Stimulated activated CD8-positive, alpha-beta memory T cell treated with anti-CD3 and anti-CD28 coated beads, Interleukin-12 subunit alpha, Interleukin-12 subunit beta, amount 100 ng/mL, for 24 hours (primary cell): Measurements from ENCODE around the gene TMED3.

Experiments used
- DNase-seq: peaks from one replicate; pipeline ENCODE4 v3.0.0-alpha.2; 2020; ENCODE audit errors: extremely low read depth

The TMED3 gene

DNA sequence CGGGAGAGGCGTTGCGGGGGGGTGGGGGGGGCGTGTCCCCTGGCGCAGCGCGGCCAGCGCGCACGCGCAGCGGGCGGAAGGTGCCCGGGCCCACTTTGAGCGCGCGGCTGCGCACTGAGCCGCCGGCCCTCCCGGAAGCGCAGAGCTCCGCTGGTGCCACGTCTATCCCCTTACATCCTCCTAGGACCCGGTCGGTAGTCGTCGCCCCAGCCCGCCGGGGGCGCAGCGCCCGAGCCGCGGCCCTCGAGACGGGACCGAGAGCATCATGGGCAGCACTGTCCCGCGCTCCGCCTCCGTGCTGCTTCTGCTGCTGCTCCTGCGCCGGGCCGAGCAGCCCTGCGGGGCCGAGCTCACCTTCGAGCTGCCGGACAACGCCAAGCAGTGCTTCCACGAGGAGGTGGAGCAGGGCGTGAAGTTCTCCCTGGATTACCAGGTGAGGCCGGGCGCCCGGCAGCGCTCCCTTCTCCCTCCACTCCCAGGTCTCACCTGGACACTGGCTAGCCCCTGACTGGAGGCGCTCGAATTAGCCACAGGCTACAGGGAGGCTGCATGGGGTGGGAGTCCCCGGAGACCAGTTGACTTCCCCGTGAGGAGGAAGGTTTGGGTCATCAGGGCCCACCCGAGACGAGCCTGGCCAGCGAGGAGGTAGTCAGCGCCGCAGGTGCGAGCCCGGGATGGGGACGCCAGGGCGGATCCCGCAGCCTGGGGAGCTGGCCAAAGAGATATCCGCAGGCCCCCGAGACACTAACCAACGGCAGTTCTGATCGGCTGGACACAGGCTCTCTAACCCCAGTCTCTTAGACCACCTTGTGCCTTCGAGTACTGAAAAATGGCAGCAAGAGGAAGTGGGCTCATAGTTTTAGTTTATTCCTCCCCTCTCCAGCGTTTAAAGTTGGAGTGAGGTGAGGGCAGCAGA lies at the start of gene TMED3:
Gene TMED3, plus strand, starts transcription at position 128 of the 916 bp plus-strand sequence. Its CDS starts 138 bp downstream, at position 266.
- peak; percentile 61 for DNase-seq

DNA sequence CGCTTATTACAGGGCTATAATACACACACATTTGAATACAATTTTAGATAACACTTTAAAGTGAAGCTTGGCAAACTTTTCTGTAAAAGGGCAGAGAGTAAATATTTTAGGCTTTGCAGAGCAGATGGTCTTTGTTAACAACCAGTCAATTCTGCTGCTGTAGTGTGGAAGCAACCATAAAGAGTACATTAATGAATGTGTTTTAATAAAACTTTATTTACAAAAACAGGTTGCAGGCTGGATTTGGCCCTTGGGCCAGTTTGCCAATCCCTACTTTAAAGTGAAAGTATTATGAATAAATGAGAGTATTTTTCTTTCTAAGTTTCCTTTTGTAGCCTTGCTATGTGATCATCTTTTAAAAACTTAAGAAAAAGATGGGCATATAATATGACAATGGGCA lies 49.1 kb upstream of the TMED3 start:
- DNase-seq = no peak

DNA sequence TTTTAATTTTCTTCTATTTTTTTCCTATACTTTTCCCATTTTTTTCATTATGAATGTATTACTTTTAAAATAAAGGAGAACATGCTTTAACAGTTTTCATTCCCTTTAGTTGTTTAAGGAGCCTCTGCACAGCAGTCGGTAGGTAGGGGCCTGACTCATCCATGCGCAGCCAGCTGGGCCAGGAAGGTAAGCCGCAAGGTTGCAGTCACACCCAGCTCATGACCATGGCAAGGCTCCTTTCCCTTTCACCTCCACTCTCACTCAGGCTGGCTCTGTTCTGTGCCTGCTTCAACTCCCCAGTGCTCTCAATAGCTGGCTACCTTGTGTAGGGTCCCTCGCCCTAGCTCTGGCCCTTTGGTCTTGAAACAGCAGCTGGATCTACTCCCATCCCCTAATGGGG lies 45.7 kb upstream of the TMED3 start:
- DNase-seq = no peak

- no peak for DNase-seq
Measured at GRCh38 chr15:79265987-79266579, 44.8 kb upstream of the TMED3 start.

GRCh38 chr15:79282371-79283251 lies 28.3 kb upstream of the TMED3 start, which contains the start of gene ANKRD34C:
TSS of gene ANKRD34C (plus strand) at chr15:79282722. CDS start at chr15:79293285, 10,563 bp downstream.
- DNase-seq = no peak

DNA sequence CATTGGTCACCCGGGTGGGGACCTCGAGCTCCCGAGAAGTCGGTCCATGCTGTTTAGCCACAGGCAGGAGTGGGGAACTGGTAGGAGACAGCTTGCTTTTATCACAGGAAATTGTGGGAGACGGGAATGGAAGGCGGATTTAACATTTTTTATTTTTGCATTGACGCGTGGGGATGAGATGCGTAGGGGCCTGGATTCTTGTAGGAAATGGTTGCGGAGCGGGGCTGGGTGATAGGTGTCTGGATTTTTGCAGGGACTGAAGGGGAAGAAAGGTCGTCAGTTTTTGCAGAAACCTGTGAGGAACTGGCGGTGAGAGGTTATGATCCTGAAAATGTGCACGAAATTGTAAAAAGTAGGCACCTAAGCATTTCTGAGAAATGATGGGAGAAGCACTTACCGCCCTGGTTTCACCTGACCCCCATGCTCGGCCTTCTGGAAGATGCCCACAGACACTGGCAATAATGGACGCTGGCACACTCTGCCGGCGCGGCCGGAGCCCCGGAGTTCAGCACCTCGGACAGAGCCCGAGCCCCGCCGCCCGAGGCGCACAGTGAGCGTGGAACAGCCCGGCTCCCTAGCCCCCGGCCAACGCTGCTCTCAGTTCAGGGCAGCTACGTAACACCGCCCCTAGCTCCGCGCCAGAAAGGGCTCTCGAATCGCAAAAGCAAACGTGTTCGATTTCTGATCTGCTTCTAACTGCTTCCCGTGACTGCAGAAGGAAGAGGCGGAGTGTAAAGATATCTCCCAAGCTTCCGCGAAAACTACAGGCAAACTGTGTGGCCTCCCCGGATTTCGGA lies 27.5 kb upstream of the TMED3 start:
- DNase-seq = no peak

GRCh38 chr15:79290642-79291275 lies 20.2 kb upstream of the TMED3 start:
- no peak for DNase-seq

- no peak for DNase-seq
Measured at GRCh38 chr15:79292011-79292410, 18.9 kb upstream of the TMED3 start.

DNA sequence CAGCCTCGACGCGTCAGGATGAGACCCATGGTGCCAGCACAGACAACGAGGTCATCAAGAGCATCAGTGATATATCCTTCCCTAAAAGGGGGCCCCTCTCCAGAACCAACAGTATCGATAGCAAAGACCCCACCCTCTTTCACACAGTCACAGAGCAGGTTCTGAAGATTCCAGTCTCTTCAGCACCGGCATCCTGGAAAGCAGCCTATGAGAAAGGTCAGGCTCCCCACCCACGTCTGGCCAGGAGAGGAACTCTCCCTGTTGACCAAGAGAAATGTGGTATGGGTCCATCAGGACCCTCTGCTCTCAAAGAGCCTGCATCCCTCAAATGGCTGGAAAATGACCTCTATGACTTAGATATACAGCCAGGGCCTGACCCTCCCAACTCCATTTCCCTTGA lies 16.8 kb upstream of the TMED3 start:
- DNase-seq = no peak

- no peak for DNase-seq
Measured at GRCh38 chr15:79296583-79296982, 14.3 kb upstream of the TMED3 start.

GRCh38 chr15:79299126-79299840 lies 11.6 kb upstream of the TMED3 start:
- DNase-seq = no peak

GRCh38 chr15:79299841-79300235 lies 11.1 kb upstream of the TMED3 start:
- no peak for DNase-seq

DNA sequence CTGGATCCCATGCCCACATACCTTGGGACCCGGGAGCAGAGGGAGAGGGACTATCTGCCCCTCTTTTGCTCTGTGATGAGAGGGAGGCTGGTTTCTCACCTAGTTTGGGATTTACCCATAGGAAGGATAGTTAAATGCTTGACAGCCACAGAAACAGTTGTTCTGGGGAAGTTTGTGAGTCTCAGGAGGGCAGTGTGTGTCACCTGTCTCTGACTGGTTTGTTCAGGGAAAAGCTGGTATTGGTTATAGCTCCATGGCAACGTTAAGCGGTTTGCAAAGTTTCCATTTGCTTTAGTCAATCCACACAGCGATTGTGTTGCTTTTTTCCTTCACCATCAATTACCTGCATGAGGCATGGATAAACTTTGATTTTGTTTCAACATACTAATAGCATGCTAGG lies 3.7 kb upstream of the TMED3 start:
- DNase-seq = no peak

DNA sequence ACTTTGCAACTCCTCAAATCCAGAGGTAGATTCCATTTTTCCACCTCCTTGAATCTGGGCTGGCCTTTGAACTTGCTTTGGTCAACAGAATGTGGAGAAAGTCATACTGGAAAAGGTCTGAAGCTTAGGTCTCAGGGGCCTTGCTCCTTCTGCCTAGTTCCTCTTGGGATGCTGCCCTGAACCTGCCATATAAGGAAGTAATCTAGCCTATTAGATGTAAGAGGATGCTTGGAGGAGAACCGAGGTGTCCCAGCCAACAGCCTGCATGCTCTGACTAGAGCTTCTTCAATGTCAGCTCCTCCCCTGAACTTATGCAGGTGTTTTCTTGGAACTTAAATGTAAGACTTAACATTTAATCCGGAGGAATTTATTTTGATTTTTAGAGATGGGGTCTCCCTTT lies 2.0 kb upstream of the TMED3 start:
- no peak for DNase-seq

GRCh38 chr15:79310612-79310984 lies 314 bp upstream of the TMED3 start:
- DNase-seq = no peak

DNA sequence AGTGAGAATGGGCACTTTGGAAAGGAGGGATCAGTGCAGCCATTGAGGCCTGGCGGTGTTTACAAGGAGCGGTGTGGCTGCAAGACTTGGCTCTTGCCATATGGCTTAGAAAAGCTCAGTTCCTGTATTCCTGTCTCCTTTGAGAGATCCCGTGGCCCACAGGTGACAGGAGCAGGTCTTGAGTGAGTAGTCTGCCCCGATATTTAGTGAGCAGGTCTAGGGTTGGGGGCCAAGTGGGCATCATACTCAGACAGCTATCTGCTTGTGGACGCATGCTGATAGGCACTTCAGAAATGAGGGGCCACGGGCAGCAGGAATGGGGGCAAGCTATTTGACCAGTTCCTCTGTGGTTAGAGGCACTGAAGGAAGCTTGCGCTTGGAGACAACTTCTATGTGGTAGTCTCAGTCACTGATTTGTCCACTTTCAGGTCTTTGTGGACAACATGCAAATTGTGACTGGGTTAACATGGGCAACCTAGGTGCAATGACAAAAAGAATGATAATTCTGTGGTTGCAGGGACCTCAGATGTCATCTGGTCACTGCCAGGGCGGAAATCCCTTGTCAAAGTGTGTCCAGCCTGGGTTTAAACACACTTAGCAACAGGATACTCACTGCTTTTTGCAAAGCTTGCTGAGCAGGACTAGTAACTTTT lies 1.1 kb downstream of the TMED3 start:
- no peak for DNase-seq

- DNase-seq = no peak
Measured at GRCh38 chr15:79314186-79314585, 3.3 kb downstream of the TMED3 start.

GRCh38 chr15:79314811-79315210 lies 3.9 kb downstream of the TMED3 start:
- DNase-seq = no peak

DNA sequence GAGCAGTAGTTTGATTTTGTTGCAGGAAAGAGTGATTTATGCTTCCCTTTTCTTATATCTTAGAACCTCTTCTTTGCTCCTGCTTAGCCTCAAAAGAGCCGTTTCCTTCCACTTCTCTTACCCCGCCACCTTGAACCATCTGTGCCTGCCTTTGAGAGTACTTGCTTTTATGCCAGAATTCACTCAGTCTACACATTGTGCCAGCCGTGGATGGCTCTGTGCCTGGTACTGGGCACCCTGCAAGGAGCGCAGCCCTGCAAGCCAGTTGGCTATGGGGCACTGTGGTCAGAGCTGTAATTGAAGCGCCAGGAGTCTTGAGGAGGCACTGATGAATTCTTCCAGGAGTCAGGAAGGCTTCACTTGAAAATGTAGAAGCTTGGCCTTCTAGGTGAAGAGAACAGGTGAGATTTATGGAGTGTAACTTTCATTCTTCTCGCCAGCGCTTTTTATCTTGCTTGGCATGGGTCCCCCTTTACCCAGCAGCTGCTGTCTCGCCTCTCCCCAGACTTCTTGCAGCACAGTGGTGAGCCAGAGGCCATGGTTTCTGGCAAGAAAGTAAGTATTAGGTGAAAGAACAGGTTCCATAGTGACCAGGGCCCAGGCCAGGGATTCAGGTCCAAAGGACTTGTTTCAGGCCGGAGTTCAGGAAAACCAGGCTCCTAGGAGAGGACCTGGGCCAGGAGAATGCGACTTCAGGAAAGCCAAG lies 4.9 kb downstream of the TMED3 start:
- DNase-seq = no peak
